HG03571 (cell line): Measurements from ENCODE around the gene CMIP.

ENCODE experiments used
- ATAC-seq: cut with Tn5 transposase; IDR thresholded peaks from one replicate; pipeline ENCODE4 v1.9.1; 2021; ENCODE audit not compliant: unreplicated experiment

Gene CMIP

GRCh38 chr16:81578636-81579413, 134.2 kb downstream of the CMIP start:
- no peak for ATAC-seq

GRCh38 chr16:81581107-81581506, 136.5 kb downstream of the CMIP start:
- no peak for ATAC-seq

- ATAC-seq, result no peak
Observed at GRCh38 chr16:81582655-81583441, 138.2 kb downstream of the CMIP start.

GRCh38 chr16:81583893-81584631, 139.5 kb downstream of the CMIP start:
- ATAC-seq, result no peak

GRCh38 chr16:81585785-81586184, 141.2 kb downstream of the CMIP start:
- no peak for ATAC-seq

GRCh38 chr16:81586417-81586816, 141.8 kb downstream of the CMIP start:
- ATAC-seq, result no peak

- no peak for ATAC-seq
Observed at GRCh38 chr16:81586977-81587625, 142.5 kb downstream of the CMIP start.

- ATAC-seq, result no peak
Observed at GRCh38 chr16:81587626-81588160, 143.1 kb downstream of the CMIP start.

- no peak for ATAC-seq
Observed at GRCh38 chr16:81588326-81589081, 143.9 kb downstream of the CMIP start.

- ATAC-seq, result no peak
Observed at GRCh38 chr16:81589975-81590650, 145.5 kb downstream of the CMIP start.

- ATAC-seq, result no peak
Observed at GRCh38 chr16:81590714-81591544, 146.3 kb downstream of the CMIP start.

- no peak for ATAC-seq
Observed at GRCh38 chr16:81591545-81591870, 146.9 kb downstream of the CMIP start.

GRCh38 chr16:81592353-81592866, 147.8 kb downstream of the CMIP start:
- ATAC-seq, result no peak

- no peak for ATAC-seq
Observed at GRCh38 chr16:81593481-81593880, 148.9 kb downstream of the CMIP start.

- ATAC-seq, result no peak
Observed at GRCh38 chr16:81595629-81596292, 151.2 kb downstream of the CMIP start.

GRCh38 chr16:81597079-81597658, 152.6 kb downstream of the CMIP start:
- ATAC-seq, result no peak

GRCh38 chr16:81598083-81598482, 153.5 kb downstream of the CMIP start:
- no peak for ATAC-seq
